ENCODE data around the gene CYP3A7. TPM values are rescaled to one million over a fixed set of nuclear protein-coding genes. Genes with fewer than 3 reads are reported as not detected.
"Not testable (repeated sequence)": the region's sequence is repeated elsewhere in the genome, so short reads cannot be mapped to it uniquely, and the experiment has no call there.

Gene CYP3A7
- polyA plus RNA-seq, 3 donors = 0.10 TPM; not detected in 2

GRCh38 chr7:99685129-99685758 lies 49.8 kb downstream of the CYP3A7 start:
- WGBS, 3 donors = 84 to 94% (median 94%) methylated on average over 9 of the region's 9 CpGs

GRCh38 chr7:99679400-99680191 lies 55.4 kb downstream of the CYP3A7 start, which contains the start of gene CYP3A5:
Gene CYP3A5, minus strand, starts transcription at chr7:99679996. Its CDS starts 100 bp downstream, at chr7:99679896.
- no peak within 1 kb of the TSS for H3K27ac ChIP-seq (ENCODE audit: low read depth, low read length)
- 49 to 59% (median 52%) methylated on average over 10 of the region's 10 CpGs for WGBS, 3 donors

More at GRCh38 chr7:99685129-99685758, 49.8 kb downstream of the CYP3A7 start:
- H3K27ac ChIP-seq (ENCODE audit: low read depth, low read length) = no peak overlapping the region

GRCh38 chr7:99679032-99679399 lies 56.0 kb downstream of the CYP3A7 start:
- H3K27ac ChIP-seq (ENCODE audit: low read depth, low read length) = no peak overlapping the region
- WGBS, 3 donors = 33 to 51% (median 43%) methylated on average over 4 of the region's 4 CpGs

GRCh38 chr7:99677648-99678045 lies 57.3 kb downstream of the CYP3A7 start:
- H3K27ac ChIP-seq (ENCODE audit: low read depth, low read length) = no peak overlapping the region
- WGBS, 3 donors = 65 to 98% (median 91%) methylated on average over 2 of the region's 2 CpGs

GRCh38 chr7:99677013-99677647 lies 57.9 kb downstream of the CYP3A7 start:
- 55 to 80% (median 71%) methylated on average over 4 of the region's 4 CpGs for WGBS, 3 donors
- no peak overlapping the region for H3K27ac ChIP-seq (ENCODE audit: low read depth, low read length)

- no peak overlapping the region for H3K27ac ChIP-seq (ENCODE audit: low read depth, low read length)
- 75 to 83% (median 82%) methylated on average over 2 of the region's 2 CpGs for WGBS, 3 donors
Measured at GRCh38 chr7:99674995-99675742, 59.8 kb downstream of the CYP3A7 start.

GRCh38 chr7:99672573-99672972 lies 62.4 kb downstream of the CYP3A7 start:
- 78 to 92% (median 85%) methylated on average over 7 of the region's 7 CpGs for WGBS, 3 donors
- no peak overlapping the region for H3K27ac ChIP-seq (ENCODE audit: low read depth, low read length)

GRCh38 chr7:99669782-99670181 lies 65.2 kb downstream of the CYP3A7 start:
- 89 to 96% (median 92%) methylated on average over 3 of the region's 3 CpGs for WGBS, 3 donors
- no peak overlapping the region for H3K27ac ChIP-seq (ENCODE audit: low read depth, low read length)

GRCh38 chr7:99668541-99668940 lies 66.5 kb downstream of the CYP3A7 start:
- H3K27ac ChIP-seq (ENCODE audit: low read depth, low read length) = no peak overlapping the region
- 95 to 98% (median 97%) methylated on average over 8 of the region's 8 CpGs for WGBS, 3 donors

- 77 to 87% (median 83%) methylated on average over 2 of the region's 2 CpGs for WGBS, 3 donors
- H3K27ac ChIP-seq (ENCODE audit: low read depth, low read length) = no peak overlapping the region
Measured at GRCh38 chr7:99667179-99667578, 67.8 kb downstream of the CYP3A7 start.

- 76 to 88% (median 88%) methylated on average over 1 of the region's 1 CpG for WGBS, 3 donors
- no peak overlapping the region for H3K27ac ChIP-seq (ENCODE audit: low read depth, low read length)
Measured at GRCh38 chr7:99666013-99666395, 69.0 kb downstream of the CYP3A7 start.

GRCh38 chr7:99665312-99666012 lies 69.5 kb downstream of the CYP3A7 start:
- no peak overlapping the region for H3K27ac ChIP-seq (ENCODE audit: low read depth, low read length)
- WGBS, 3 donors = 90 to 97% (median 94%) methylated on average over 3 of the region's 3 CpGs

GRCh38 chr7:99657879-99658278 lies 77.1 kb downstream of the CYP3A7 start:
- not testable (repeated sequence) for H3K27ac ChIP-seq (ENCODE audit: low read depth, low read length)
- WGBS, 3 donors = 90 to 95% (median 94%) methylated on average over 5 of the region's 5 CpGs

Other genes starting within 250 kb of the CYP3A7 start
- 10 to 100 TPM in 2 of 3 donors, 1 to 10 TPM in 1; 8.2 to 20.8 (median 15.2) TPM for gene ZNF394, start 234.9 kb downstream of the CYP3A7 start, polyA plus RNA-seq
- gene ZKSCAN5, start 230.5 kb downstream of the CYP3A7 start, polyA plus RNA-seq = 1 to 10 TPM; 1.7 to 3.7 (median 2.8) TPM
- 1 to 10 TPM; 1.7 to 5.7 (median 2.3) TPM for gene FAM200A, start 183.1 kb downstream of the CYP3A7 start, polyA plus RNA-seq
- gene ZNF655, start 176.6 kb downstream of the CYP3A7 start, polyA plus RNA-seq = 10 to 100 TPM; 25.1 to 51.8 (median 40.9) TPM
- 1 to 10 TPM in 1 of 3 donors, under 1 TPM in 2; 0.49 to 1.1 (median 0.52) TPM for gene TMEM225B, start 136.9 kb downstream of the CYP3A7 start, polyA plus RNA-seq
- 1 to 10 TPM; 3.7 to 5.6 (median 4.7) TPM for gene ZSCAN25, start 118.2 kb downstream of the CYP3A7 start, polyA plus RNA-seq
- 10 to 100 TPM in 1 of 3 donors, 1 to 10 TPM in 1, not detected in 1; 9.8 to 10.4 TPM for gene CYP3A5, start 55.2 kb downstream of the CYP3A7 start, polyA plus RNA-seq
- gene CYP3A4, start 49.0 kb upstream of the CYP3A7 start, polyA plus RNA-seq = 1 to 10 TPM in 1 of 3 donors, under 1 TPM in 2; 0.10 to 1.3 (median 0.22) TPM
- under 1 TPM in 2 of 3 donors, not detected in 1; 0.09 to 0.39 TPM for gene CYP3A43, start 92.8 kb upstream of the CYP3A7 start, polyA plus RNA-seq
- not detected for gene OR2AE1, start 141.8 kb upstream of the CYP3A7 start, polyA plus RNA-seq
- 10 to 100 TPM; 15.0 to 22.2 (median 17.1) TPM for gene TRIM4, start 184.3 kb upstream of the CYP3A7 start, polyA plus RNA-seq
- 1 to 10 TPM in 2 of 3 donors, under 1 TPM in 1; 0.22 to 1.9 (median 1.3) TPM for gene GJC3, start 194.4 kb upstream of the CYP3A7 start, polyA plus RNA-seq
- gene AZGP1, start 240.8 kb upstream of the CYP3A7 start, polyA plus RNA-seq = 100 to 1,000 TPM; 155 to 415 (median 202) TPM